K562 (cell line): ENCODE results near the gene NAP1L1. TPM values are rescaled to one million over a fixed set of nuclear protein-coding genes. Genes with fewer than 3 reads are reported as not detected.

Source experiments
- ATAC-seq: fragments of 200-7000 bp; cut with Tn5 transposase; 3 replicates; pipeline ENCODE4 v1.9.1; 2020; ENCODE audit warnings: moderate library complexity
- BruUV-seq: library from RNA; stranded (reverse); fragments of 400-500 nt; replicated peaks from 2 replicates; lab custom pipeline; 2021; lab: Mats Ljungman, UMichigan
- CTCF ChIA-PET: fragments of 300-600 bp; formaldehyde crosslinking; extraction: SDS; loops from one replicate; lab custom pipeline; 2021; ENCODE audit warnings: low intra/inter-chr PET ratio; lab: Yijun Ruan, JAX
- POLR2A ChIA-PET: fragments of 300-600, 350-650 bp; sonication (Branson Sonifier 250); formaldehyde crosslinking; extraction: SDS; loops from one replicate; lab custom pipeline; 2021; ENCODE audit warnings: antibody characterized with exemption, inconsistent platforms; lab: Yijun Ruan, JAX
- DNase-seq, 4 experiments: peaks; one replicate each; pipeline versions ENCODE4 v3.0.0 to v3.0.0-alpha.2; 2011 to 2018; ENCODE audit warnings: low spot score in 3 of 4, mixed read lengths in 3 of 4; ENCODE audit errors: extremely low read depth in 1 of 4
- FAIRE-seq: peaks from 2 replicates; lab custom pipeline; 2011; peaks lifted over from hg19 to GRCh38; lab: Jason Lieb, UNC
- H2AFZ ChIP-seq: 2 replicates; pipeline ENCODE4 v1.6.0; 2011; ENCODE audit warnings: low read depth, low read length, control low read depth, inconsistent platforms
- H3K27ac ChIP-seq: fragments of 200-600 bp; 3 replicates; pipeline ENCODE4 v1.8.0; 2011; ENCODE audit warnings: low read depth, mild to moderate bottlenecking, control low read depth, inconsistent platforms, low read length, moderate library complexity, mixed read lengths; ENCODE audit errors: extremely low read depth
- H3K27me3 ChIP-seq, 2 experiments: fragments of 300-600 bp in 1 of 2; 2 replicates in 1 of 2; 3 replicates in 1 of 2; pipeline versions ENCODE4 v1.6.0 to v1.8.0; 2011; ENCODE audit warnings: inconsistent platforms in 2 of 2, low read length in 2 of 2, mild to moderate bottlenecking in 1 of 2, mixed read lengths in 1 of 2, moderate library complexity in 1 of 2; ENCODE audit not compliant: control insufficient read depth in 2 of 2, insufficient read depth in 2 of 2
- H3K36me3 ChIP-seq: fragments of 300-600 bp; 3 replicates; pipeline ENCODE4 v1.8.0; 2011; ENCODE audit warnings: mild to moderate bottlenecking, low read length, inconsistent platforms; ENCODE audit not compliant: control insufficient read depth, insufficient read depth
- H3K4me1 ChIP-seq, 2 experiments: fragments of 200-600 bp in 1 of 2; replicated peaks in 1 of 2; 2 replicates in 1 of 2; 3 replicates in 1 of 2; pipeline versions ENCODE4 v1.5.1 to v1.8.0; 2011; ENCODE audit warnings: inconsistent platforms in 2 of 2, low read length in 2 of 2, mild to moderate bottlenecking in 1 of 2, mixed read lengths in 1 of 2, moderate library complexity in 1 of 2; ENCODE audit not compliant: control insufficient read depth in 2 of 2, insufficient read depth in 2 of 2
- H3K4me2 ChIP-seq: 2 replicates; pipeline ENCODE4 v1.6.1; 2011; ENCODE audit warnings: low read length, control low read depth, inconsistent platforms, mixed read lengths; ENCODE audit not compliant: insufficient read depth
- H3K4me3 ChIP-seq: fragments of 200-600 bp; sonication (generic), shearing (Covaris generic); 2 replicates; pipeline ENCODE4 v1.5.1; 2016; ENCODE audit warnings: control low read depth, inconsistent platforms
- H3K79me2 ChIP-seq: fragments of 200-600 bp; 3 replicates; pipeline ENCODE4 v1.8.0; 2011; ENCODE audit warnings: low read length, inconsistent platforms; ENCODE audit not compliant: control insufficient read depth, insufficient read depth
- H3K9ac ChIP-seq, 2 experiments: 2 replicates each; pipeline versions ENCODE4 v1.6.0 to v1.6.1; 2011; ENCODE audit warnings: low read depth in 2 of 2, low read length in 2 of 2, control low read depth in 1 of 2, inconsistent platforms in 1 of 2, mild to moderate bottlenecking in 1 of 2, mixed read lengths in 1 of 2; ENCODE audit not compliant: insufficient read depth in 1 of 2
- H3K9me1 ChIP-seq: one replicate; pipeline ENCODE4 v1.6.0; 2011; ENCODE audit warnings: inconsistent platforms, mild to moderate bottlenecking, low read length, moderate library complexity; ENCODE audit not compliant: control insufficient read depth, insufficient read depth
- H3K9me3 ChIP-seq: replicated peaks from 2 replicates; pipeline ENCODE4 v1.5.1; 2011; ENCODE audit warnings: low read depth, low read length, inconsistent platforms; ENCODE audit not compliant: control insufficient read depth, insufficient read depth
- H4K20me1 ChIP-seq: replicated peaks from 2 replicates; pipeline ENCODE4 v1.6.1; 2011; ENCODE audit warnings: low read length, inconsistent platforms, mixed read lengths; ENCODE audit not compliant: control insufficient read depth, insufficient read depth
- FOXP1 ChIP-seq: sonication (generic); formaldehyde crosslinking; IDR thresholded peaks from 2 replicates; pipeline ENCODE4 v1.8.0; 2022; ENCODE audit warnings: mild to moderate bottlenecking, missing genetic modification reagents
- HBP1 ChIP-seq: fragments of 450-650 bp; formaldehyde crosslinking; IDR thresholded peaks from 2 replicates; pipeline ENCODE4 v1.4.0; 2022; ENCODE audit warnings: missing genetic modification characterization
- KDM5B ChIP-seq: fragments of 200-600 bp; sonication (generic); IDR thresholded peaks from 2 replicates; pipeline ENCODE4 v1.6.1; 2012; ENCODE audit warnings: low read depth, mild to moderate bottlenecking, moderate library complexity, low read length, control low read depth, inconsistent platforms; ENCODE audit not compliant: insufficient replicate concordance
- MTA1 ChIP-seq: fragments of 450-650 bp; IDR thresholded peaks from 2 replicates; pipeline ENCODE4 v1.6.1; 2017; ENCODE audit warnings: borderline replicate concordance
- NR3C1 ChIP-seq: sonication (generic); formaldehyde crosslinking; IDR thresholded peaks from 2 replicates; pipeline ENCODE4 v1.8.1; 2022; ENCODE audit warnings: missing genetic modification reagents
- POLR2G ChIP-seq: fragments of 200-400 bp; formaldehyde crosslinking; IDR thresholded peaks from 2 replicates; pipeline ENCODE4 v1.6.1; 2017; ENCODE audit warnings: low read depth, mild to moderate bottlenecking, antibody characterized with exemption, low read length, moderate library complexity
- RBFOX2 ChIP-seq: fragments of 200-400 bp; formaldehyde crosslinking; IDR thresholded peaks from 2 replicates; pipeline ENCODE4 v1.6.1; 2017; ENCODE audit warnings: low read depth, mild to moderate bottlenecking, low read length, moderate library complexity
- RERE ChIP-seq: sonication (generic); formaldehyde crosslinking; IDR thresholded peaks from 2 replicates; pipeline ENCODE4 v1.8.0; 2023; ENCODE audit warnings: missing genetic modification reagents, mild to moderate bottlenecking, borderline replicate concordance
- THRB ChIP-seq: fragments of 450-650 bp; formaldehyde crosslinking; conservative IDR thresholded peaks from 2 replicates; pipeline ENCODE4 v1.4.0; 2022; ENCODE audit warnings: mild to moderate bottlenecking, missing genetic modification characterization
- USF1 ChIP-seq: sonication (generic); formaldehyde crosslinking; IDR thresholded peaks from 2 replicates; pipeline ENCODE4 v1.9.0; 2022; ENCODE audit warnings: mild to moderate bottlenecking, missing genetic modification reagents
- WGBS: fragments of 100-300 bp; shearing (Covaris generic); methylation state at CpG from one replicate; pipeline ENCODE4 v1.1.6; 2016; ENCODE audit warnings: low coverage, mixed read lengths; ENCODE audit not compliant: insufficient coverage; ENCODE audit errors: missing lambda C conversion rate; 5-methylcytosine and 5-hydroxymethylcytosine counted together
- in situ Hi-C: fragments of 300-500 bp; cut with MboI; formaldehyde crosslinking; loops from 4 replicates; pipeline ENCODE4 v1.15.0; 2018; ENCODE audit warnings: inconsistent platforms, mixed read lengths
- intact Hi-C: fragments of 100-400 bp; cut with micrococcal nuclease; formaldehyde crosslinking; loops from 2 replicates; pipeline ENCODE4 v1.14.2; 2022
- polyA plus RNA-seq, 8 experiments: library from polyadenylated mRNA; depleted of rRNA in 4 of 8; stranded (reverse) in 5 of 8; unstranded in 3 of 8; fragments of >200 nt; fragmentation: Nextera tagmentation in 2 of 8; fragmentation: Illumina TruSeq in 1 of 8; extraction: Ambion mirVana in 2 of 8; extraction: Trizol in 1 of 8; gene quantifications; 2 replicates each; pipeline versions ENCODE4 v1.2.1 to v1.2.3, GENCODE V29; 2011 to 2014; ENCODE audit warnings: inconsistent platforms in 1 of 8, missing spikeins in 1 of 8
- total RNA-seq, 7 experiments: library from RNA; depleted of rRNA in 6 of 7; stranded (reverse); fragments of >200 nt in 6 of 7; fragmentation: Illumina TruSeq in 2 of 7; extraction: Trizol in 2 of 7; gene quantifications; 2 replicates each; pipeline versions ENCODE4 v1.2.1 to v1.2.3, GENCODE V29; 2011 to 2021; ENCODE audit warnings: low replicate concordance in 1 of 7

NAP1L1 gene
- total and polyA plus RNA-seq, 9 of the 15 experiments (the other 6 are each of a cell fraction or from before 2014, with no cell fraction given), result 287 to 747 (median 450) TPM

- Histone ChIP-seq H2AFZ (peak overlapping the region; percentile 90), H3K4me1 (peaks cover 27 to 37% of the 10 kb centered on the region in 2 experiments; a peak in 4 of 5 replicates), H3K9me1 (no peaks in the 10 kb centered on the region), H3K4me3 (peak overlapping the region; percentile 54), H3K9ac (peak overlapping the region; percentile 8 to 93; a peak in 2 of 4 replicates), H3K79me2 (no peaks in the 10 kb centered on the region), H3K27me3 (peaks cover 0 to 8% of the 10 kb centered on the region in 2 experiments; a peak in 1 of 5 replicates), H3K9me3 (no peaks in the 10 kb centered on the region), H3K27ac (no peak overlapping the region), H4K20me1 (no peaks in the 10 kb centered on the region), H3K36me3 (no peaks in the 10 kb centered on the region), H3K4me2 (peak overlapping the region; percentile 86)
- FAIRE-seq (no peak), ATAC-seq (no peak), DNase-seq (no peak)
- in situ Hi-C loops, result loop anchor here (5.0 to 25.0 kb wide), 2 partner anchors 518 to 693 kb away; partner anchors contain the start of genes CAPS2, GLIPR1L1 and KRR1
- BruUV-seq, result no TSS peak
- intact Hi-C loops, result loop anchor here (1.0 to 10.0 kb wide), 10 partner anchors 78 to 543 kb away; no protein-coding TSS in a partner anchor
- POLR2A ChIA-PET, result interaction anchor here (0.6 to 1.4 kb wide), 4 partner anchors 8 to 543 kb away, joined by 3 to 7 read pairs (median 4); no protein-coding TSS in a partner anchor
- CTCF ChIA-PET, result interaction anchor here (0.6 to 1.7 kb wide), 2 partner anchors 503 to 1015 kb away, joined by 3 to 6 read pairs; no protein-coding TSS in a partner anchor
- 70% methylated on average over 19 of the region's 40 CpGs for WGBS
- TF ChIP-seq RERE (CRISPR knock-in tag), result no peak
- TF ChIP-seq THRB (CRISPR knock-in tag), result no peak
- TF ChIP-seq USF1 (CRISPR knock-in tag), result peak; percentile 32; the same call in 1 of the 2 replicates
- 0 out of 2 replicates have a peak, but pooled peaks have one; percentile 3 for TF ChIP-seq NR3C1
- TF ChIP-seq RBFOX2, result peak; percentile 5; the same call in 1 of the 2 replicates
- TF ChIP-seq MTA1, result no peak
- peak; percentile 52 for TF ChIP-seq KDM5B
- peak; percentile 64; the same call in 1 of the 2 replicates for TF ChIP-seq POLR2G
- TF ChIP-seq HBP1 (CRISPR knock-in tag), result peak; percentile 35; the same call in 1 of the 2 replicates
- TF ChIP-seq FOXP1 (CRISPR knock-in tag), result 0 out of 2 replicates have a peak, but pooled peaks have one; percentile 7
Measured at GRCh38 chr12:76030341-76031080, 54.0 kb downstream of the NAP1L1 start.
